ENCODE measurements around the gene FCHO1. TPM values are rescaled to one million over a fixed set of nuclear protein-coding genes. Genes with fewer than 3 reads are reported as not detected.

The FCHO1 gene
- total and polyA plus RNA-seq, 10 of the 15 experiments (the other 5 are each of a cell fraction or from before 2014, with no cell fraction given), result 0.14 to 45.8 (median 15.8) TPM

DNA sequence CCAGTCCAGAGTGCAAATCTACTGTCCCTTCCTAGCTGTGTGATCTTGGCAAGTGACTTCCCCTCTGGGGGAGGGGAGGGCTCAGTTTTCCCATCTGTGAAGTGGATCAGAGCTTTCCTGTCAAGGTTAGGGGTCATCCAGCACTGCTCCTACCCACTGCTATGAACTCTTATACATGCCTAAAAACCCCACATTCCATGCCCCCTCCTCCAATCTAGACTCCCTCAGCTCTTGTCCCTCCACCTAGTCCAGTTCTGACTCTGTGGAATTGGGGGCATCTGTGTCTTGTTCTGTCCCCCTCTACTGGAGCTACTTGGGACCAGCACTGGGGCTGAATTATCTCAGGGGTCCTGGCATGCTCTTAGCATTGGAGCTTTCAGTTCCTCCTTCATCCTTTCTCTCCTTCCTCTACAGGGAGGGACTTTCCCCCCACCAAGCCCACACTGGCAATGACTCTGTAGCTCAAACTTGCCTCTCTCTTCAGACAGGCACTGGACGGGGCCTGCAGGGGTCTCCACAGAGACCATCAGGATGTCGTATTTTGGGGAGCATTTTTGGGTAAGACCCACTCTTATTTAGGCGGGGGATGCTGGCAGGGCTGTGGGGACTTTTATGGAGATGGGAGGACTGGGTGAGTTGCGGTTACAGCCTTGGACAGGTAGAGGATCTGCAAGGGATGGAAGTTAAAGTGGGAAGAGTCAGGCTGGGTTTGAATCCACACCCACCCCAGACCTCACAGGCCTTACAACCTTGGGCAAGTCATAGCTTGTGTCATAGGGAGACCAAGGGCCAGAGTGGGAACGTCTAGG, 3.6 kb downstream of the FCHO1 start (continued):
- TF ChIP-seq E2F8 (IDR thresholded peaks at IDR 0.05; ENCODE audit: low read depth, partially characterized antibody) (no peak), SIX5 (IDR thresholded peaks at IDR 0.05; ENCODE audit: low read depth, low read length, severe bottlenecking) (no peak), GABPA (IDR thresholded peaks at IDR 0.05; ENCODE audit: low read depth) (no peak), NR2F1 (conservative IDR thresholded peaks at IDR 0.05) (peak; percentile 91), HCFC1 (IDR thresholded peaks at IDR 0.05; ENCODE audit: low read length) (no peak), FOXK2 (IDR thresholded peaks at IDR 0.05) (no peak), CBX5 (IDR thresholded peaks at IDR 0.05; ENCODE audit: low read depth) (0 out of 2 replicates have a peak, but pooled peaks have one; percentile 67), CHD1 (IDR thresholded peaks at IDR 0.05; ENCODE audit: low read depth, low read length) (no peak), LARP7 (IDR thresholded peaks at IDR 0.05) (no peak), EED (IDR thresholded peaks at IDR 0.05; ENCODE audit: low read depth) (peak; percentile 93), ZNF207 (IDR thresholded peaks at IDR 0.05; ENCODE audit: borderline replicate concordance) (peak; percentile 62; the same call in 1 of the 2 replicates), JUNB (IDR thresholded peaks at IDR 0.05) (peak; percentile 25; the same call in 1 of the 2 replicates), EP300 (IDR thresholded peaks at IDR 0.05; ENCODE audit: borderline replicate concordance in 1 of 2, control insufficient read depth in 1 of 2, low read depth in 2 of 2, low read length in 2 of 2) (peak in 1 of 2 experiments; percentile 72; a peak in 2 of 4 replicates)
- TF ChIP-seq, protein P1, sequence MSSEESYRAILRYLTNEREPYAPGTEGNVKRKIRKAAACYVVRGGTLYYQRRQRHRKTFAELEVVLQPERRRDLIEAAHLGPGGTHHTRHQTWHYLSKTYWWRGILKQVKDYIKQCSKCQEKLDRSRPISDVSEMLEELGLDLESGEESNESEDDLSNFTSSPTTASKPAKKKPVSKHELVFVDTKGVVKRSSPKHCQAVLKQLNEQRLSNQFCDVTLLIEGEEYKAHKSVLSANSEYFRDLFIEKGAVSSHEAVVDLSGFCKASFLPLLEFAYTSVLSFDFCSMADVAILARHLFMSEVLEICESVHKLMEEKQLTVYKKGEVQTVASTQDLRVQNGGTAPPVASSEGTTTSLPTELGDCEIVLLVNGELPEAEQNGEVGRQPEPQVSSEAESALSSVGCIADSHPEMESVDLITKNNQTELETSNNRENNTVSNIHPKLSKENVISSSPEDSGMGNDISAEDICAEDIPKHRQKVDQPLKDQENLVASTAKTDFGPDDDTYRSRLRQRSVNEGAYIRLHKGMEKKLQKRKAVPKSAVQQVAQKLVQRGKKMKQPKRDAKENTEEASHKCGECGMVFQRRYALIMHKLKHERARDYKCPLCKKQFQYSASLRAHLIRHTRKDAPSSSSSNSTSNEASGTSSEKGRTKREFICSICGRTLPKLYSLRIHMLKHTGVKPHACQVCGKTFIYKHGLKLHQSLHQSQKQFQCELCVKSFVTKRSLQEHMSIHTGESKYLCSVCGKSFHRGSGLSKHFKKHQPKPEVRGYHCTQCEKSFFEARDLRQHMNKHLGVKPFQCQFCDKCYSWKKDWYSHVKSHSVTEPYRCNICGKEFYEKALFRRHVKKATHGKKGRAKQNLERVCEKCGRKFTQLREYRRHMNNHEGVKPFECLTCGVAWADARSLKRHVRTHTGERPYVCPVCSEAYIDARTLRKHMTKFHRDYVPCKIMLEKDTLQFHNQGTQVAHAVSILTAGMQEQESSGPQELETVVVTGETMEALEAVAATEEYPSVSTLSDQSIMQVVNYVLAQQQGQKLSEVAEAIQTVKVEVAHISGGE (CRISPR knock-in tag; IDR thresholded peaks at IDR 0.05), result no peak

All from GM12878 (cell line).